GM12801 (cell line): ENCODE data around the gene COL21A1.

ENCODE experiments used
- CTCF ChIP-seq: IDR thresholded peaks from one replicate; pipeline ENCODE4 v1.5.1; 2011; ENCODE audit warnings: control low read depth; ENCODE audit not compliant: insufficient read length; ENCODE audit errors: extremely low read depth

The COL21A1 gene

GRCh38 chr6:56145616-56146015 lies 101.8 kb downstream of the COL21A1 start:
- TF ChIP-seq CTCF = no peak

- TF ChIP-seq CTCF = no peak
Measured at GRCh38 chr6:56144538-56145324, 102.6 kb downstream of the COL21A1 start.

GRCh38 chr6:56143796-56144195 lies 103.6 kb downstream of the COL21A1 start:
- no peak for TF ChIP-seq CTCF

- no peak for TF ChIP-seq CTCF
Measured at GRCh38 chr6:56140090-56140489, 107.3 kb downstream of the COL21A1 start.

- TF ChIP-seq CTCF = no peak
Measured at GRCh38 chr6:56115715-56116114, 131.7 kb downstream of the COL21A1 start.

- TF ChIP-seq CTCF = no peak
Measured at GRCh38 chr6:56109149-56109548, 138.2 kb downstream of the COL21A1 start.

GRCh38 chr6:56106231-56106630 lies 141.1 kb downstream of the COL21A1 start:
- TF ChIP-seq CTCF = no peak
